OCI-LY7 (cell line): Measurements from ENCODE around the gene SULT1C2.

Experiments used
- EZH2phosphoT487 ChIP-seq: fragments of 200-600 bp; sonication (generic); IDR thresholded peaks from 2 replicates; pipeline ENCODE4 v1.6.1; 2018; ENCODE audit warnings: low read depth, borderline replicate concordance, mild to moderate bottlenecking, mixed run types, antibody characterized with exemption, low read length, moderate library complexity, mixed read lengths
- TF ChIP-seq, protein P1 (sequence below): fragments of 200-600 bp; sonication (generic); conservative IDR thresholded peaks from 2 replicates; pipeline ENCODE4 v1.5.1; 2014; ENCODE audit warnings: mild to moderate bottlenecking, antibody characterized with exemption, low read length, moderate library complexity, mixed read lengths

DNA sequence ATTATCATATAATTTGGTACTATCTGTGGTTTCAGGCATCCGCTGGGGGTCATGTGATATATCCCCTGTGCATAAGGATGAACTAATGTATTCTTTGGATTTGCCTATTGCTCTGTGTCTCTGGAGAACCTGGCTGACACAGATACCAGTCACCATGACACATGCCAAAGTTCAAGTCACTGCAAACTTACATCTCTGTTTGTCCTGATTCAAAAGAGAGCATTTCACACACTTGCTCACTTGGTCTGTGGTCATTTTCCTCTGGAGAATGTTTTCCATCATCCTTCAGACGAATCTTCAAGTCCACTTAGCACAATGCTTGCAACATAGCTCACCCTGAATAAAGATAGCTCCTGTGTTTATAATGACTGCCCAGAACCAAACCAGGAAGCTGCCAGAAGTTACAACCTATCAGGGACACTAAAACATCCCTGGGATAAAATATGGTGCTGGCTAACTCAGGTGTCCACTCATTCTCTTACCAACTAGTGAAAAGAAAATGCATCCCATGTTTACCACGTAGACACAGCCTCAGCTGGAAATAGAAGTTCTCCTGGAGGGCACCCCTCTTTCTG lies 30.9 kb upstream of the SULT1C2 start:
- TF ChIP-seq, protein P1, sequence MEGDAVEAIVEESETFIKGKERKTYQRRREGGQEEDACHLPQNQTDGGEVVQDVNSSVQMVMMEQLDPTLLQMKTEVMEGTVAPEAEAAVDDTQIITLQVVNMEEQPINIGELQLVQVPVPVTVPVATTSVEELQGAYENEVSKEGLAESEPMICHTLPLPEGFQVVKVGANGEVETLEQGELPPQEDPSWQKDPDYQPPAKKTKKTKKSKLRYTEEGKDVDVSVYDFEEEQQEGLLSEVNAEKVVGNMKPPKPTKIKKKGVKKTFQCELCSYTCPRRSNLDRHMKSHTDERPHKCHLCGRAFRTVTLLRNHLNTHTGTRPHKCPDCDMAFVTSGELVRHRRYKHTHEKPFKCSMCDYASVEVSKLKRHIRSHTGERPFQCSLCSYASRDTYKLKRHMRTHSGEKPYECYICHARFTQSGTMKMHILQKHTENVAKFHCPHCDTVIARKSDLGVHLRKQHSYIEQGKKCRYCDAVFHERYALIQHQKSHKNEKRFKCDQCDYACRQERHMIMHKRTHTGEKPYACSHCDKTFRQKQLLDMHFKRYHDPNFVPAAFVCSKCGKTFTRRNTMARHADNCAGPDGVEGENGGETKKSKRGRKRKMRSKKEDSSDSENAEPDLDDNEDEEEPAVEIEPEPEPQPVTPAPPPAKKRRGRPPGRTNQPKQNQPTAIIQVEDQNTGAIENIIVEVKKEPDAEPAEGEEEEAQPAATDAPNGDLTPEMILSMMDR: no peak
- no peak for TF ChIP-seq EZH2phosphoT487
